Measurements from ENCODE around the gene TNS1. TPM values are rescaled to one million over a fixed set of nuclear protein-coding genes. Genes with fewer than 3 reads are reported as not detected.

Gene TNS1
- total RNA-seq, 1 experiment from 2014 or later = 0.49 TPM

DNA sequence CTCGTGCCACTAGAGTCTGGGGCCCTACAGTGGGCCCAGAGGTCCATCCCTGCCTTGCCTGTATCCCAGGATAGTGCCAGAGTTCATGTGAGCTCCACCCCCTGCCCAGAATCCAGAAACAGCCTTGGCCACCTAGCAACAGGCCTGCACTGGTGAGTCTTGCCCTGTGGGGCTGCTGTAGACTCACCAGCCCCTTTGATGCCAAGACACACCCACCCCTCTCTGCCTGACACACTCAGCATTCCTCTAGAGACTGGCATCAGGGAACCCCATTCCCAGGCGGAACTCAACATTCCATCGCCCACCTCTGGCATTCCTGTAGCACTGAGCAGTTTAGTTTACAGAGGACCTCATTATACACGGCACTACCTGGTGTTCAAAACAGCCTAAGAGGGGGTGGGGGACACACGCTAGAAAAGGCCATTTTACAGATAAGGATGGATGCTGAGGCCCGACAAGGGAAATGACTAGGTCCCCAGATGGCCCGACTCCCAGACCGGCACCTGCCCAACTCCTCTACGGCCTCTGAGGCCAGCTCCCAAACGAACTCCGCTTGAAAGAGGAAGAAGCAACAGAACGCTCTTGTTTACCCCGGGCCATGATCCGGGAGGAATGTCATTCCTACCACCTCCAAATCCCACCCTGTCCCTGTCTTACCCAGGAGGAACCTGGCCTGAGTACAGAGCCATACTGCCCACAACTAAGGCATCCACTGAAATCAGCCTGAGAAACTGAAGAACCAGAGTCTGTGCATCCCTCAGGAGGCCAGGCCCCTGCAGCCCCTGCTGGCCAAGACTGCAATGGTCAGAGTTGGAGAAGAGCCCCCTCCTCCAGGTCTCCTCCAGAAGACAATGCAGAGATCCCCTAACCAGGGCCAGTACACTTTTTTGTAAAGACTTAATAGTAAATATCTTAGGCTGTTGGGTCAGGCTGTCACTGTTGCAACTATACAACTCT lies 180.2 kb downstream of the TNS1 start:
- Histone ChIP-seq H3K9me3 (ENCODE audit: control insufficient read depth, insufficient read depth, low read depth, low read length) (no peaks in the 10 kb centered on the region), H3K4me1 (ENCODE audit: control insufficient read depth, insufficient read depth, low read length) (no peaks in the 10 kb centered on the region), H3K27me3 (ENCODE audit: control insufficient read depth, insufficient read depth, low read length) (no peaks in the 10 kb centered on the region), H3K4me3 (ENCODE audit: low read depth in 2 of 2, low read length in 2 of 2) (no peak overlapping the region), H3K36me3 (ENCODE audit: control insufficient read depth, insufficient read depth, low read length) (no peaks in the 10 kb centered on the region), H3K27ac (ENCODE audit: low read length) (no peak overlapping the region)
- no peak for ATAC-seq
- POLR2A ChIA-PET = no interaction called here
- TF ChIP-seq, protein P1, sequence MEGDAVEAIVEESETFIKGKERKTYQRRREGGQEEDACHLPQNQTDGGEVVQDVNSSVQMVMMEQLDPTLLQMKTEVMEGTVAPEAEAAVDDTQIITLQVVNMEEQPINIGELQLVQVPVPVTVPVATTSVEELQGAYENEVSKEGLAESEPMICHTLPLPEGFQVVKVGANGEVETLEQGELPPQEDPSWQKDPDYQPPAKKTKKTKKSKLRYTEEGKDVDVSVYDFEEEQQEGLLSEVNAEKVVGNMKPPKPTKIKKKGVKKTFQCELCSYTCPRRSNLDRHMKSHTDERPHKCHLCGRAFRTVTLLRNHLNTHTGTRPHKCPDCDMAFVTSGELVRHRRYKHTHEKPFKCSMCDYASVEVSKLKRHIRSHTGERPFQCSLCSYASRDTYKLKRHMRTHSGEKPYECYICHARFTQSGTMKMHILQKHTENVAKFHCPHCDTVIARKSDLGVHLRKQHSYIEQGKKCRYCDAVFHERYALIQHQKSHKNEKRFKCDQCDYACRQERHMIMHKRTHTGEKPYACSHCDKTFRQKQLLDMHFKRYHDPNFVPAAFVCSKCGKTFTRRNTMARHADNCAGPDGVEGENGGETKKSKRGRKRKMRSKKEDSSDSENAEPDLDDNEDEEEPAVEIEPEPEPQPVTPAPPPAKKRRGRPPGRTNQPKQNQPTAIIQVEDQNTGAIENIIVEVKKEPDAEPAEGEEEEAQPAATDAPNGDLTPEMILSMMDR (IDR thresholded peaks at IDR 0.05) = no peak
- TF ChIP-seq TCF7L2 (IDR thresholded peaks at IDR 0.05; ENCODE audit: low read depth, low read length) = no peak
- no peak for TF ChIP-seq POLR2AphosphoS5 (IDR thresholded peaks at IDR 0.05; ENCODE audit: low read depth, low read length)
- TF ChIP-seq, protein P2, sequence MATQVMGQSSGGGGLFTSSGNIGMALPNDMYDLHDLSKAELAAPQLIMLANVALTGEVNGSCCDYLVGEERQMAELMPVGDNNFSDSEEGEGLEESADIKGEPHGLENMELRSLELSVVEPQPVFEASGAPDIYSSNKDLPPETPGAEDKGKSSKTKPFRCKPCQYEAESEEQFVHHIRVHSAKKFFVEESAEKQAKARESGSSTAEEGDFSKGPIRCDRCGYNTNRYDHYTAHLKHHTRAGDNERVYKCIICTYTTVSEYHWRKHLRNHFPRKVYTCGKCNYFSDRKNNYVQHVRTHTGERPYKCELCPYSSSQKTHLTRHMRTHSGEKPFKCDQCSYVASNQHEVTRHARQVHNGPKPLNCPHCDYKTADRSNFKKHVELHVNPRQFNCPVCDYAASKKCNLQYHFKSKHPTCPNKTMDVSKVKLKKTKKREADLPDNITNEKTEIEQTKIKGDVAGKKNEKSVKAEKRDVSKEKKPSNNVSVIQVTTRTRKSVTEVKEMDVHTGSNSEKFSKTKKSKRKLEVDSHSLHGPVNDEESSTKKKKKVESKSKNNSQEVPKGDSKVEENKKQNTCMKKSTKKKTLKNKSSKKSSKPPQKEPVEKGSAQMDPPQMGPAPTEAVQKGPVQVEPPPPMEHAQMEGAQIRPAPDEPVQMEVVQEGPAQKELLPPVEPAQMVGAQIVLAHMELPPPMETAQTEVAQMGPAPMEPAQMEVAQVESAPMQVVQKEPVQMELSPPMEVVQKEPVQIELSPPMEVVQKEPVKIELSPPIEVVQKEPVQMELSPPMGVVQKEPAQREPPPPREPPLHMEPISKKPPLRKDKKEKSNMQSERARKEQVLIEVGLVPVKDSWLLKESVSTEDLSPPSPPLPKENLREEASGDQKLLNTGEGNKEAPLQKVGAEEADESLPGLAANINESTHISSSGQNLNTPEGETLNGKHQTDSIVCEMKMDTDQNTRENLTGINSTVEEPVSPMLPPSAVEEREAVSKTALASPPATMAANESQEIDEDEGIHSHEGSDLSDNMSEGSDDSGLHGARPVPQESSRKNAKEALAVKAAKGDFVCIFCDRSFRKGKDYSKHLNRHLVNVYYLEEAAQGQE (IDR thresholded peaks at IDR 0.05; ENCODE audit: insufficient read depth in 1 of 2, low read depth in 2 of 2, low read length in 1 of 2) = no peak
- no peak for DNase-seq (ENCODE audit: low read depth, low spot score)
- in situ Hi-C loops (cut with HindIII; ENCODE audit: low pct_unique_long_range_greater_than_20kb, low sequenced_read_pairs) (no loop called here), intact Hi-C loops (cut with micrococcal nuclease; ENCODE audit: unreplicated experiment) (no loop called here)
- CTCF ChIA-PET = interaction anchor here (0.5 to 0.6 kb wide), 2 partner anchors 33 to 51 kb away, joined by 3 to 4 read pairs; no protein-coding TSS in a partner anchor
- no TSS peak for BruUV-seq (replicated peaks)

DNA sequence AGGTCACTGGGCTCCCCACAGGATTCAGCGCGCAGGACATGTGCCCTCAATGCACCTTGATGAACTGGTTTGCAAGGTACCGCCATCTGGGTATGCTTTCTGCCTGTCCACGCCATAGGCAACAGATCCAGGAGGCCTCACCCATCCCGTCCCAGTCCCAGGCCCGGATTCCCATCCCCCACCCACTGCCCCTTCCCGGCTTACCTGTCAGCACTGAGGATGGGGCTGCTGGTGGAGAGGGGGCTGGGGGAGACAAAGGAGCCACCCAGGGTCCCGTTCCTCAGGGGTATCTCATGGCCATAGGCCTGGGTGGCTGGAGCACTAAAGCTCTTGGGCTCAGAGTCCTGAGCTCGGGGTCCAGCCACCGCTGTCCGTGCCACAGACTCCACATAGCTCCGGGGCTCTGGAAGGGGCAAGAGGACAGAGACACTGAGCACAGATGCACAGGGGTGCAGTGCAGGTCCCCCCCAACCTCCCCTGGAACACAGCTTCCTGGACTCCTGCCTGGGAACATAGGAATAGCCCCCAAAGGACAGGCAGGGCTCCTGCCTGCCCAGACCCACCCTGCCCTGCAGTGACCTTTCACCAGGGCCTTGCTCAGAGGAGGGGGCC lies 181.2 kb downstream of the TNS1 start:
- DNase-seq (ENCODE audit: low read depth, low spot score) = no peak
- in situ Hi-C loops (cut with HindIII; ENCODE audit: low pct_unique_long_range_greater_than_20kb, low sequenced_read_pairs) = no loop called here
- H3K27me3 ChIP-seq (ENCODE audit: control insufficient read depth, insufficient read depth, low read length) = no peaks in the 10 kb centered on the region; the same call in 1 of the 2 replicates
- H3K4me1 ChIP-seq (ENCODE audit: control insufficient read depth, insufficient read depth, low read length) = no peaks in the 10 kb centered on the region
- no peak overlapping the region for H3K4me3 ChIP-seq (ENCODE audit: low read depth in 2 of 2, low read length in 2 of 2)
- ATAC-seq = no peak
- no peak for TF ChIP-seq SIN3A (IDR thresholded peaks at IDR 0.05; ENCODE audit: borderline replicate concordance, insufficient read depth, low read depth, low read length)
- TF ChIP-seq POLR2AphosphoS5 (IDR thresholded peaks at IDR 0.05; ENCODE audit: low read depth, low read length) = no peak
- TF ChIP-seq, protein P1 (IDR thresholded peaks at IDR 0.05) = no peak
- TF ChIP-seq TCF7L2 (IDR thresholded peaks at IDR 0.05; ENCODE audit: low read depth, low read length) = no peak
- TF ChIP-seq, protein P2 (IDR thresholded peaks at IDR 0.05; ENCODE audit: insufficient read depth in 1 of 2, low read depth in 2 of 2, low read length in 1 of 2) = no peak
- no TSS peak for BruUV-seq (replicated peaks)
- intact Hi-C loops (cut with micrococcal nuclease; ENCODE audit: unreplicated experiment) = no loop called here
- POLR2A ChIA-PET = no interaction called here
- H3K36me3 ChIP-seq (ENCODE audit: control insufficient read depth, insufficient read depth, low read length) = no peaks in the 10 kb centered on the region
- H3K9me3 ChIP-seq (ENCODE audit: control insufficient read depth, insufficient read depth, low read depth, low read length) = no peaks in the 10 kb centered on the region
- H3K27ac ChIP-seq (ENCODE audit: low read length) = no peak overlapping the region
- CTCF ChIA-PET = interaction anchor here (0.5 to 0.6 kb wide), 2 partner anchors 32 to 50 kb away, joined by 3 to 4 read pairs; no protein-coding TSS in a partner anchor

Measured in Panc1 (cell line).